ENCODE results near the gene SLC25A36. TPM values are rescaled to one million over a fixed set of nuclear protein-coding genes. Genes with fewer than 3 reads are reported as not detected.
"Not testable (repeated sequence)": the region's sequence is repeated elsewhere in the genome, so short reads cannot be mapped to it uniquely, and the experiment has no call there.

SLC25A36 gene
- total RNA-seq, 4 donors from 2014 or later = 49.3 to 87.9 (median 53.2) TPM

GRCh38 chr3:140948460-140949249, 7.0 kb downstream of the SLC25A36 start:
- peaks cover 0 to 30% (median 2%) of the 10 kb centered on the region in 4 donors for H3K4me1 ChIP-seq

DNA sequence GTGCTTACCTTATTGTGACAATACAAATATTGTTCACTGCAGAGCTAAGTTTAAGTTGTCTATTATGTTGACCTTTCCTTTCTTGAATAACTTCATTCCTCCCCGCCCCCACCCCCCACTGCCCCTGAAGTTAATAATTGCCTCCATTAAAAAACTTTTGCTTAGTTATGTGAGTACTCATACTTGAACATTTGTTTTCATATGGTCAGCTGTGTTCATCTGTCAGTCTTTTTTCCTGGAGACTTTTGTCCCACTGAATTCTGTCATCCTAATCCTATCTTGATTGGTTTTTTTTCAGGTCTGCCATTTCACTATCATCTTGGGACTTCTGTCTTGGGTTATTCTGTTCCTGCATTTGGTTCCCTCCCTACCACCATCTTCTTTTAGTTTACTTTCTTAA, 8.5 kb downstream of the SLC25A36 start:
- no peak for TF ChIP-seq POLR2A (IDR thresholded peaks at IDR 0.05)
- TF ChIP-seq CTCF (IDR thresholded peaks at IDR 0.05) = no peak

More at GRCh38 chr3:140948460-140949249, 7.0 kb downstream of the SLC25A36 start:
- no peak for DNase-seq
- Histone ChIP-seq H3K27me3 (no peaks in the 10 kb centered on the region), H3K4me3 (no peak overlapping the region), H3K9me3 (no peaks in the 10 kb centered on the region), H3K27ac (no peak overlapping the region), H3K36me3 (no peaks in the 10 kb centered on the region)
- no peak for TF ChIP-seq POLR2A (IDR thresholded peaks at IDR 0.05)
- TF ChIP-seq CTCF (IDR thresholded peaks at IDR 0.05) = no peak

GRCh38 chr3:140950863-140951262, 9.2 kb downstream of the SLC25A36 start:
- peaks cover 0 to 18% (median 0%) of the 10 kb centered on the region in 4 donors for H3K4me1 ChIP-seq
- no peaks in the 10 kb centered on the region for H3K27me3 ChIP-seq
- no peak for TF ChIP-seq CTCF (IDR thresholded peaks at IDR 0.05)
- no peak for TF ChIP-seq POLR2A (IDR thresholded peaks at IDR 0.05)

More for the DNA sequence above, 8.5 kb downstream of the SLC25A36 start:
- Histone ChIP-seq H3K4me3 (no peak overlapping the region), H3K27me3 (no peaks in the 10 kb centered on the region), H3K4me1 (peaks cover 0 to 23% (median 0%) of the 10 kb centered on the region in 4 donors), H3K27ac (no peak overlapping the region), H3K9me3 (no peaks in the 10 kb centered on the region), H3K36me3 (no peaks in the 10 kb centered on the region)
- no peak for DNase-seq

GRCh38 chr3:140951750-140952149, 10.1 kb downstream of the SLC25A36 start:
- H3K27ac ChIP-seq, H3K36me3 ChIP-seq, H3K9me3 ChIP-seq: not testable (repeated sequence)

More at GRCh38 chr3:140950863-140951262, 9.2 kb downstream of the SLC25A36 start:
- Histone ChIP-seq H3K27ac (no peak overlapping the region), H3K9me3 (no peaks in the 10 kb centered on the region), H3K4me3 (no peak overlapping the region), H3K36me3 (no peaks in the 10 kb centered on the region)
- no peak for DNase-seq

DNA sequence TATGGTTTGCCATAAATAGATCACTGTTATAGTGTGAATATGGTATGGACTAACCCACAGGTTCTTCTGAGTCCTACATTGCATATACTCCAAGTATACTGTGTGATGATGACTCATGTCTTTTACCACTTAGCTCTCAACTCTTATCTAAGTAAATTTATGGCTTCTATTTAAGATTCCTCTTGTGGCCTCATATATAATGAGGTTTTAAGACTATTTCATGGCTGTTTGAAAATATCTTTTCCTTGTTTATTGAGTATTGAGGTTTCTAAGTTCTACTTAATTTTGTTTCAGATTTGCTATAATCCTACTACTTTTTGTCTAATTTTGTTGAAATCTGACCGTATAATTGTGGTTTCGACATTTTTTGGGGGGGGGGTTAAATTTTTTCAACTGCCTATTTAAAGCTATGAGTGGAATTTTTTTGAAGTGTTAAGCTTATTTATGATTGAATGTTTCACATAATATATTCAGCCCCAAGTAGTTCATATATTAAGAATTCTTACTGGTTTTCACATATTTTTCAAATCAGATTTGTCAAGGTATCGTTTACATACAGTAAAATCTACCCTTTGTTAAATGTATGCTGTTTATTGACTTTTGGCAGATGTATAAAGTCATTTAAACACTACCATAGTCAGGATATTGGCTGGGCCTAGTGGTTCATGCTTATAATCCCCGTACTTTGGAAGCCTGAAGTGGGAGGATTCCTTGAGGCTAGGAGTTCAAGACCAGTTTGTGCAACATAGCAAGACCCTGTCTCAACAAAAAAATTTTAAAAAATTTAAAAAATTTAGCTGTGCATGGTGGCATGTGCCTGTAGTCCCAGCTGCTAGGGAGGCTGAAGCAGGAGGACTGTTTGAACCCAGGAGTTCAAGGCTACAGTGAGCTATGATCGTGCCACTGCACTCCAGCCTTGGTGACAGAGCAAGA, 11.7 kb downstream of the SLC25A36 start:
- Histone ChIP-seq H3K27ac (no peak overlapping the region), H3K4me3 (no peak overlapping the region), H3K36me3 (no peaks in the 10 kb centered on the region), H3K9me3 (no peaks in the 10 kb centered on the region), H3K4me1 (peaks cover 0 to 20% (median 0%) of the 10 kb centered on the region in 4 donors), H3K27me3 (no peaks in the 10 kb centered on the region)
- DNase-seq = no peak
- TF ChIP-seq POLR2A (IDR thresholded peaks at IDR 0.05) = no peak
- TF ChIP-seq CTCF (IDR thresholded peaks at IDR 0.05) = no peak

More at GRCh38 chr3:140951750-140952149, 10.1 kb downstream of the SLC25A36 start:
- H3K4me1 ChIP-seq = peaks cover 0 to 20% (median 0%) of the 10 kb centered on the region in 4 donors
- H3K27me3 ChIP-seq, H3K4me3 ChIP-seq, DNase-seq: not testable (repeated sequence)

All from Peyer's patch (tissue), 4 donors.